Neural cell (in vitro differentiated cells): ENCODE data around the gene COLGALT1. TPM values are rescaled to one million over a fixed set of nuclear protein-coding genes. Genes with fewer than 3 reads are reported as not detected.

Source experiments
- H2AFZ ChIP-seq: fragments of 200-600, 300-800 bp; sonication (generic), shearing (Covaris generic); 2 replicates; pipeline ENCODE4 v1.6.0; 2014; ENCODE audit warnings: low read depth, mild to moderate bottlenecking, antibody characterized with exemption, low read length, moderate library complexity
- H3F3A ChIP-seq: fragments of 200-600 bp; shearing (Covaris generic); 2 replicates; pipeline ENCODE4 v1.6.1; 2016; ENCODE audit warnings: mild to moderate bottlenecking, moderate library complexity, mixed read lengths, antibody characterized with exemption, low read length; ENCODE audit not compliant: insufficient read depth, poor library complexity, severe bottlenecking
- H3K27ac ChIP-seq: fragments of 200-600, 300-800 bp; sonication (generic), shearing (Covaris generic); 2 replicates; pipeline ENCODE4 v1.5.1; 2014; ENCODE audit warnings: mild to moderate bottlenecking, low read length, moderate library complexity
- H3K27me3 ChIP-seq: fragments of 300-800, 200-600 bp; sonication (generic), shearing (Covaris generic); 2 replicates; pipeline ENCODE4 v1.6.0; 2014; ENCODE audit warnings: mild to moderate bottlenecking, low read depth, low read length, moderate library complexity; ENCODE audit not compliant: insufficient read depth
- H3K36me3 ChIP-seq: fragments of 300-800, 200-600 bp; sonication (generic), shearing (Covaris generic); 2 replicates; pipeline ENCODE4 v1.5.1; 2014; ENCODE audit warnings: mild to moderate bottlenecking, antibody characterized with exemption, low read length, moderate library complexity; ENCODE audit not compliant: insufficient read depth
- H3K4me2 ChIP-seq: fragments of 300-800, 200-600 bp; sonication (generic), shearing (Covaris generic); 2 replicates; pipeline ENCODE4 v1.6.0; 2014; ENCODE audit warnings: mild to moderate bottlenecking, low read length
- H3K4me3 ChIP-seq: fragments of 300-800, 200-600 bp; sonication (generic), shearing (Covaris generic); 2 replicates; pipeline ENCODE4 v1.5.1; 2014; ENCODE audit warnings: mild to moderate bottlenecking, low read length, moderate library complexity
- H3K79me2 ChIP-seq: fragments of 200-600 bp; shearing (Covaris generic); replicated peaks from 2 replicates; pipeline ENCODE4 v1.6.0; 2014; ENCODE audit warnings: mild to moderate bottlenecking, low read length, moderate library complexity; ENCODE audit not compliant: insufficient read depth
- H3K9ac ChIP-seq: fragments of 300-800, 200-600 bp; sonication (generic), shearing (Covaris generic); 2 replicates; pipeline ENCODE4 v1.6.1; 2016; ENCODE audit warnings: mild to moderate bottlenecking, low read length, mixed read lengths
- H3K9me2 ChIP-seq: fragments of 200-600 bp; shearing (Covaris generic); 2 replicates; pipeline ENCODE4 v1.6.1; 2016; ENCODE audit warnings: mild to moderate bottlenecking, low read length, mixed read lengths; ENCODE audit not compliant: insufficient read depth
- H3K9me3 ChIP-seq: fragments of 200-600, 300-800 bp; sonication (generic), shearing (Covaris generic); 2 replicates; pipeline ENCODE4 v1.6.1; 2016; ENCODE audit warnings: mild to moderate bottlenecking, mixed run types, low read length, moderate library complexity, mixed read lengths
- H4K20me1 ChIP-seq: fragments of 200-600 bp; shearing (Covaris generic); 2 replicates; pipeline ENCODE4 v1.6.1; 2016; ENCODE audit warnings: mild to moderate bottlenecking, mixed run types; ENCODE audit not compliant: insufficient read depth
- EP300 ChIP-seq: fragments of 450-650 bp; conservative IDR thresholded peaks from 2 replicates; pipeline ENCODE4 v1.6.1; 2014; ENCODE audit warnings: antibody characterized with exemption, mild to moderate bottlenecking, moderate library complexity; ENCODE audit not compliant: poor library complexity, severe bottlenecking
- EZH2 ChIP-seq: fragments of 200-600, 300-800 bp; shearing (Covaris generic), sonication (generic); IDR thresholded peaks from 2 replicates; pipeline ENCODE4 v1.6.1; 2014; ENCODE audit warnings: antibody characterized with exemption, low read length, borderline replicate concordance, mild to moderate bottlenecking; ENCODE audit not compliant: insufficient read depth, poor library complexity, severe bottlenecking
- MXI1 ChIP-seq: fragments of 450-650 bp; conservative IDR thresholded peaks from 2 replicates; pipeline ENCODE4 v1.6.1; 2014; ENCODE audit warnings: antibody characterized with exemption, mild to moderate bottlenecking; ENCODE audit not compliant: poor library complexity, severe bottlenecking
- POLR2AphosphoS5 ChIP-seq: IDR thresholded peaks from 2 replicates; pipeline ENCODE4 v1.6.1; 2012
- RAD21 ChIP-seq: fragments of 450-650 bp; conservative IDR thresholded peaks from 2 replicates; pipeline ENCODE4 v1.6.1; 2014; ENCODE audit warnings: antibody characterized with exemption, mild to moderate bottlenecking, moderate library complexity
- REST ChIP-seq: IDR thresholded peaks from 2 replicates; pipeline ENCODE4 v1.6.1; 2012; ENCODE audit warnings: borderline replicate concordance
- SMC3 ChIP-seq: fragments of 450-650 bp; conservative IDR thresholded peaks from 2 replicates; pipeline ENCODE4 v1.6.1; 2014; ENCODE audit warnings: antibody characterized with exemption, mild to moderate bottlenecking, moderate library complexity; ENCODE audit not compliant: poor library complexity
- TAF1 ChIP-seq: IDR thresholded peaks from 2 replicates; pipeline ENCODE4 v1.6.1; 2012; ENCODE audit warnings: low read depth
- polyA plus RNA-seq: library from polyadenylated mRNA; depleted of rRNA; stranded (reverse); fragments of >200 nt; gene quantifications from 2 replicates; pipeline ENCODE4 v1.2.3, GENCODE V29; 2014
- TF ChIP-seq, protein P1 (sequence below): fragments of 450-650 bp; IDR thresholded peaks from 2 replicates; pipeline ENCODE4 v1.5.1; 2014; ENCODE audit warnings: antibody characterized with exemption, mild to moderate bottlenecking, moderate library complexity; ENCODE audit not compliant: poor library complexity, severe bottlenecking

COLGALT1 gene
- polyA plus RNA-seq, 1 donor from 2014 or later: 18.8 TPM

- H3K27ac ChIP-seq: no peak overlapping the region
- no peak overlapping the region for H3K4me3 ChIP-seq
- no peaks in the 10 kb centered on the region for H4K20me1 ChIP-seq
- H3F3A ChIP-seq: no peaks in the 10 kb centered on the region
- no peak overlapping the region for H3K9ac ChIP-seq
- no peak for TF ChIP-seq TAF1
- H3K9me3 ChIP-seq: no peaks in the 10 kb centered on the region
- H3K79me2 ChIP-seq: no peaks in the 10 kb centered on the region
- H2AFZ ChIP-seq: no peak overlapping the region
- H3K4me2 ChIP-seq: no peak overlapping the region
- no peaks in the 10 kb centered on the region for H3K9me2 ChIP-seq
- no peaks in the 10 kb centered on the region for H3K27me3 ChIP-seq
- H3K36me3 ChIP-seq: peaks cover 13% of the 10 kb centered on the region
These were observed 70.5 kb downstream of the COLGALT1 start for GRCh38 chr19:17625980-17626379.

DNA sequence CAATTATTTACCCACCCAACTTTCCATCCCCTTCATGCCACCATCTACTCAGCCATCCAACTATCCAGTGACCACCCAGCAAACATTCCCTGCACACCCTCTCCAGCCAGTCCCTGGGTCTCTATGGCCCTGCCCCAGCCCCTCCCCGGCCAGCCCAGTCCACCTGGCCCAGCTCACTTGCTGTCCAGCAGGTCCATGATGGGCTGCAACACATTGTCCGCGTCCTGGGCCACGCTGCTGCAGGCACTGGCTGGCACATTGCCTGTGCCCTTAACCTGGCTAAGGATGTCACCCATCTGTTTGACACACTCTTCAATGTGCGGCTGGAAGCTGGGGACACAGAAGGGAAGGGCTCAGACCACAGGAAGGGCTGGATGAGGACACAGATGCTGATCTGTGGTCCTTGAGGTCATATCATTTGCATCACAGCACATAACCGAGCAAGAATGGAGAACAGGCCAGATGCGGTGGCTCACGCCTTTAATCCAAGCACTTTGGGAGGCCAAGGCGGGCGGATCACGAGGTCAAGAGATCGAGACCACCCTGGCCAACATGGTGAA, 71.1 kb downstream of the COLGALT1 start:
- Histone ChIP-seq H2AFZ (no peak overlapping the region), H4K20me1 (no peaks in the 10 kb centered on the region), H3K27ac (no peak overlapping the region), H3F3A (no peaks in the 10 kb centered on the region), H3K4me3 (no peak overlapping the region), H3K36me3 (peaks cover 11% of the 10 kb centered on the region), H3K9ac (no peak overlapping the region), H3K9me3 (no peaks in the 10 kb centered on the region), H3K27me3 (no peaks in the 10 kb centered on the region), H3K79me2 (no peaks in the 10 kb centered on the region), H3K9me2 (no peaks in the 10 kb centered on the region), H3K4me2 (no peak overlapping the region)
- no peak for TF ChIP-seq RAD21
- no peak for TF ChIP-seq REST
- TF ChIP-seq MXI1: no peak
- no peak for TF ChIP-seq EP300
- TF ChIP-seq POLR2AphosphoS5: no peak
- TF ChIP-seq TAF1: no peak
- no peak for TF ChIP-seq SMC3
- no peak for TF ChIP-seq EZH2
- TF ChIP-seq, protein P1, sequence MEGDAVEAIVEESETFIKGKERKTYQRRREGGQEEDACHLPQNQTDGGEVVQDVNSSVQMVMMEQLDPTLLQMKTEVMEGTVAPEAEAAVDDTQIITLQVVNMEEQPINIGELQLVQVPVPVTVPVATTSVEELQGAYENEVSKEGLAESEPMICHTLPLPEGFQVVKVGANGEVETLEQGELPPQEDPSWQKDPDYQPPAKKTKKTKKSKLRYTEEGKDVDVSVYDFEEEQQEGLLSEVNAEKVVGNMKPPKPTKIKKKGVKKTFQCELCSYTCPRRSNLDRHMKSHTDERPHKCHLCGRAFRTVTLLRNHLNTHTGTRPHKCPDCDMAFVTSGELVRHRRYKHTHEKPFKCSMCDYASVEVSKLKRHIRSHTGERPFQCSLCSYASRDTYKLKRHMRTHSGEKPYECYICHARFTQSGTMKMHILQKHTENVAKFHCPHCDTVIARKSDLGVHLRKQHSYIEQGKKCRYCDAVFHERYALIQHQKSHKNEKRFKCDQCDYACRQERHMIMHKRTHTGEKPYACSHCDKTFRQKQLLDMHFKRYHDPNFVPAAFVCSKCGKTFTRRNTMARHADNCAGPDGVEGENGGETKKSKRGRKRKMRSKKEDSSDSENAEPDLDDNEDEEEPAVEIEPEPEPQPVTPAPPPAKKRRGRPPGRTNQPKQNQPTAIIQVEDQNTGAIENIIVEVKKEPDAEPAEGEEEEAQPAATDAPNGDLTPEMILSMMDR: no peak

DNA sequence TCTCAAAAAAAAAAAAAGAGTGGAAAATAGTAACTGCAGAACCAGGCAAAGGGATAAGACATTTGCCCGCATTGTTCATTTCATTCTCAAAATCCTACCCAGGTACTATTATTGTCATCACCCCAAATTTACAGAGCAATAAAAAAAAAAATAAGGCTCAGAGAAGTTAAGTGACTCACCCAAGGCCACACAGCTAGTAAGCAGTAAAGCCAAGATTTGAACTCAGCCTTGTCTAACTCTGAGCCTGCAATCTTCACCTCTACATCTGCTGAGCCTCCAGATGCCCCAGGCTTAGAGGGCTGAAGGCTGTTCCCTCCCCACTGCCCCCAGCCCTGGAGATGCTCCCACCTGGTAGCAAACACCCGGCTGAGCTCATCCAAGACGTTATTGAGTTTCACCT, 71.7 kb downstream of the COLGALT1 start:
- H3K36me3 ChIP-seq: peaks cover 5% of the 10 kb centered on the region

More for the DNA sequence above, 71.7 kb downstream of the COLGALT1 start:
- Histone ChIP-seq H2AFZ (no peak overlapping the region), H3K27me3 (no peaks in the 10 kb centered on the region), H3K4me3 (no peak overlapping the region), H3K4me2 (no peak overlapping the region), H3K27ac (no peak overlapping the region), H3K9me3 (no peaks in the 10 kb centered on the region), H3F3A (no peaks in the 10 kb centered on the region), H3K9me2 (no peaks in the 10 kb centered on the region), H3K9ac (no peak overlapping the region), H4K20me1 (no peaks in the 10 kb centered on the region), H3K79me2 (no peaks in the 10 kb centered on the region)
- TF ChIP-seq TAF1 (no peak), REST (no peak), MXI1 (no peak), EP300 (no peak), EZH2 (no peak), POLR2AphosphoS5 (no peak), RAD21 (no peak), SMC3 (no peak)
- TF ChIP-seq, protein P1: no peak
